ENCODE measurements around the gene KLHDC3. TPM values are rescaled to one million over a fixed set of nuclear protein-coding genes. Genes with fewer than 3 reads are reported as not detected.
A peak's percentile ranks its signal among the peaks of the same experiment; 100 is the strongest.

KLHDC3 gene
- total and polyA plus RNA-seq, 2 of the 13 experiments (the other 11 are each of a cell fraction or from before 2014, with no cell fraction given): 78.3 to 91.5 TPM

GRCh38 chr6:43053545-43054205, 39.6 kb downstream of the KLHDC3 start, which contains the start of gene CUL7 (continued):
- peak; percentile 65 for TF ChIP-seq FOSL2 (CRISPR knock-in tag; IDR thresholded peaks at IDR 0.05)
- TF ChIP-seq TOPORS (CRISPR knock-in tag; IDR thresholded peaks at IDR 0.05): peak; percentile 35; the same call in 1 of the 2 replicates
- peak; percentile 79 for TF ChIP-seq MEF2D (CRISPR knock-in tag; IDR thresholded peaks at IDR 0.05)
- peak; percentile 73 for TF ChIP-seq ZNF407 (CRISPR knock-in tag; IDR thresholded peaks at IDR 0.05; ENCODE audit: not compliant biosample characterization)
- peak; percentile 97; the same call in 1 of the 2 replicates for TF ChIP-seq ARHGAP35 (CRISPR knock-in tag; IDR thresholded peaks at IDR 0.05; ENCODE audit: borderline replicate concordance)
- peak; percentile 80; the same call in 1 of the 2 replicates for TF ChIP-seq HNRNPL (IDR thresholded peaks at IDR 0.05; ENCODE audit: low read depth, low read length)
- TF ChIP-seq THAP8 (CRISPR knock-in tag; IDR thresholded peaks at IDR 0.05; ENCODE audit: borderline replicate concordance): peak; percentile 96; the same call in 1 of the 2 replicates
- TF ChIP-seq MTA1 (CRISPR knock-in tag; IDR thresholded peaks at IDR 0.05; ENCODE audit: borderline replicate concordance): peak; percentile 87
- peak; percentile 98 for TF ChIP-seq KLF6 (CRISPR knock-in tag; IDR thresholded peaks at IDR 0.05)
- peak; percentile 66; the same call in 1 of the 2 replicates for TF ChIP-seq ZNF318 (CRISPR knock-in tag; IDR thresholded peaks at IDR 0.05)
- TF ChIP-seq GFI1 (CRISPR knock-in tag; IDR thresholded peaks at IDR 0.05; ENCODE audit: borderline replicate concordance): peak; percentile 78
